ENCODE results near the gene ANKS6. TPM values are rescaled to one million over a fixed set of nuclear protein-coding genes. Genes with fewer than 3 reads are reported as not detected.

ANKS6 gene
- total RNA-seq, 1 donor from 2014 or later = 17.1 TPM

DNA sequence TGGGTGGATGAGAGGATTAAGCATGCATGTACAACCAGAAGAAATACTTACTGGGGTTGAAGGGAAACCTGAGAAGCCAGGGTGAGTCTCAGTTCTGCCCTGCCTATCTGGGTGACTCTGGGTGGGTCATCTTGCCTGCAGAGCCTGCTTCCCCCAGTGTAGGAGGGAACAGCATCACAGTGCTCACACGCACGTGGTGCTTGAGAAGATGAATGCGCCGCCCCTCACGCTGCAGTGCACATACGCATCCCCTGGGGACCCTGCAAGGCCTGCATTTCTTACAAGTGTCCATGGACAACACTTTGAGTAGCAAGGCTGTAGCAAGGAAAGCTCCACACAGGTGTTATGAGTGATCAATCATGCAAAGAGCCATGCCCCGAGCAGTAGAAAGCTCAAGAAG, 68.9 kb downstream of the ANKS6 start:
- Mint-ChIP-seq H3K27me3 (ENCODE audit: low read depth) (peaks cover 30% of the 10 kb centered on the region), H3K36me3 (ENCODE audit: low read depth) (no peaks in the 10 kb centered on the region), H3K9me3 (ENCODE audit: low read depth) (peaks cover 7% of the 10 kb centered on the region), H3K4me3 (ENCODE audit: unreplicated experiment) (no peak overlapping the region), H3K4me1 (ENCODE audit: low read depth) (no peaks in the 10 kb centered on the region), H3K27ac (ENCODE audit: unreplicated experiment) (no peak overlapping the region)
- DNase-seq (ENCODE audit: low spot score) = no peak
- TF ChIP-seq, protein P1, sequence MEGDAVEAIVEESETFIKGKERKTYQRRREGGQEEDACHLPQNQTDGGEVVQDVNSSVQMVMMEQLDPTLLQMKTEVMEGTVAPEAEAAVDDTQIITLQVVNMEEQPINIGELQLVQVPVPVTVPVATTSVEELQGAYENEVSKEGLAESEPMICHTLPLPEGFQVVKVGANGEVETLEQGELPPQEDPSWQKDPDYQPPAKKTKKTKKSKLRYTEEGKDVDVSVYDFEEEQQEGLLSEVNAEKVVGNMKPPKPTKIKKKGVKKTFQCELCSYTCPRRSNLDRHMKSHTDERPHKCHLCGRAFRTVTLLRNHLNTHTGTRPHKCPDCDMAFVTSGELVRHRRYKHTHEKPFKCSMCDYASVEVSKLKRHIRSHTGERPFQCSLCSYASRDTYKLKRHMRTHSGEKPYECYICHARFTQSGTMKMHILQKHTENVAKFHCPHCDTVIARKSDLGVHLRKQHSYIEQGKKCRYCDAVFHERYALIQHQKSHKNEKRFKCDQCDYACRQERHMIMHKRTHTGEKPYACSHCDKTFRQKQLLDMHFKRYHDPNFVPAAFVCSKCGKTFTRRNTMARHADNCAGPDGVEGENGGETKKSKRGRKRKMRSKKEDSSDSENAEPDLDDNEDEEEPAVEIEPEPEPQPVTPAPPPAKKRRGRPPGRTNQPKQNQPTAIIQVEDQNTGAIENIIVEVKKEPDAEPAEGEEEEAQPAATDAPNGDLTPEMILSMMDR (IDR thresholded peaks at IDR 0.05) = no peak

DNA sequence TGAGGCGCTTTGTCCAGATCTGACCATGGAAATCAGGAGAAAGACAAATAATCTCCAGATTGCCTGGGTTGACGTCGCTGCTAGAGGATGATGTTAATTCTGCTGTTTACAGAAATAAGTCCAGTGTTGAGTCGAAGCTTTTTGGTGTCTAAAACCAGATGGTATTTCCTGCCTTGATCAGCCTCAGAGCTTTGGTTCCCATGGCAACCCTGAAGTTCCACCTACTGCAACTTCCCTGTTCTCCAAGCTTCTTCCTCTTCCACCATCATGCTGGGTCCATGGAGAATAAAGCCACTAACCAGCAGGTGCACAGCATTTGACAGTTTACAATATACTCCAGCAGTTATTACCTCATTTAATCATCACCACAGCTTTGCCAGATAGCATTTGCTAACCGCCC, 69.6 kb downstream of the ANKS6 start:
- Mint-ChIP-seq H3K27me3 (ENCODE audit: low read depth) (peaks cover 33% of the 10 kb centered on the region), H3K27ac (ENCODE audit: unreplicated experiment) (no peak overlapping the region), H3K9me3 (ENCODE audit: low read depth) (peaks cover 7% of the 10 kb centered on the region), H3K4me3 (ENCODE audit: unreplicated experiment) (no peak overlapping the region), H3K4me1 (ENCODE audit: low read depth) (no peaks in the 10 kb centered on the region), H3K36me3 (ENCODE audit: low read depth) (no peaks in the 10 kb centered on the region)
- no peak for DNase-seq (ENCODE audit: low spot score)
- TF ChIP-seq, protein P1 (IDR thresholded peaks at IDR 0.05) = no peak

DNA sequence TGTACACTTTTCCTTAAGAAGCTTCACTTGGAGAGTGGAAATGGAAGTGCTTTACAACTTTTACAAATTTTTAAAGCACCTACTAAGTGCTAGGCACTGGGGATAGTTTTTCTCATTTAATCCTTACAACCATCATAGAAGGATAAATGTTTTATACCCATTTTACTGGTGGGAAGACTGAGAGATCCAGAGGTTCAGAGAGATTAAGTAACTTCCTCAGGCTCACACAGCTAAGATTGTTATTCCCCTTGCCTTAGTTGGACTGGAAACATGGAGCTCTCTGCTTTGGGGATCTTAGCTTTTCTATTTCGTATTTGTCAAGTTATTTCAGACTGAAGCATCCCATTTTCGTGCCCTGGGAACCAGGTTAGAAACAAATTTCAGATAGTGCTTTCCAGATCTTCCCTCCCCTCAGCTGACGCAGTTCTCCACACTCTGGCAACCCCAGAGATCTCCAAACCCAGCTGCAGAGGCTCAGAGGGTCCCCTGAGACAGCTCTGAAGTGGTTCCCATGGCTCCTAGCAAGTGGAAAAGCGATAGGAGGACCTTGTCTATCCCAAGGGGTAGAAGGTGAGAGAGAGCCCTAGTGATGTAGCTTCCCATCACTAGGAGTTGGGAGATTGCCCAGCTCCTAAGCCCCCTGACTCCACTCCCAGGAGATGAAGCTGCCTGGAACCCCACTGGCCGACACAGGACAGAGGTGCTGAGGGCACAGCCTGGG, 71.4 kb downstream of the ANKS6 start:
- no peak overlapping the region for H3K4me3 Mint-ChIP-seq (ENCODE audit: unreplicated experiment)
- no peaks in the 10 kb centered on the region for H3K36me3 Mint-ChIP-seq (ENCODE audit: low read depth)
- TF ChIP-seq, protein P1 (IDR thresholded peaks at IDR 0.05) = no peak
- H3K4me1 Mint-ChIP-seq (ENCODE audit: low read depth) = no peaks in the 10 kb centered on the region
- H3K27me3 Mint-ChIP-seq (ENCODE audit: low read depth) = peaks cover 41% of the 10 kb centered on the region
- peaks cover 7% of the 10 kb centered on the region for H3K9me3 Mint-ChIP-seq (ENCODE audit: low read depth)
- no peak overlapping the region for H3K27ac Mint-ChIP-seq (ENCODE audit: unreplicated experiment)
- no peak for DNase-seq (ENCODE audit: low spot score)

DNA sequence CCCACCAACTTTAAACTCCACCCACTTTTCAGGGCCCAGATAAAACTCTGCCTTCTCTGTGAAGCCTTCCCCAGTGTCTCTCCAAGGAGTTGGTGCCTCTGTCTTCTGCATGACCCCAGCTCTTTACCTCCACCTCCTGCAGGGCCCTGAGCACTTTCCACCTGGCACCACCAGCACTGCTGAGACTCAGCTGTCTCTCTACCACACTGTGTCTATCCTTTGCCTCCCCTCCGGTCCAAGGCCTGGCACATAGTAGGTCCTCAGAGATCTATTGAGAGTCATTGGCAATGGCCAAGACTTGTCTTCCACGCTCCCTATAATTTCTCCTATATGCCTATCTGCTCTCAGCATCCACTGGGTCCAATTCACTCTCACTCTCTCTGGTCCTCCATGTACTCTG, 74.7 kb downstream of the ANKS6 start:
- TF ChIP-seq, protein P1 (IDR thresholded peaks at IDR 0.05) = no peak

DNA sequence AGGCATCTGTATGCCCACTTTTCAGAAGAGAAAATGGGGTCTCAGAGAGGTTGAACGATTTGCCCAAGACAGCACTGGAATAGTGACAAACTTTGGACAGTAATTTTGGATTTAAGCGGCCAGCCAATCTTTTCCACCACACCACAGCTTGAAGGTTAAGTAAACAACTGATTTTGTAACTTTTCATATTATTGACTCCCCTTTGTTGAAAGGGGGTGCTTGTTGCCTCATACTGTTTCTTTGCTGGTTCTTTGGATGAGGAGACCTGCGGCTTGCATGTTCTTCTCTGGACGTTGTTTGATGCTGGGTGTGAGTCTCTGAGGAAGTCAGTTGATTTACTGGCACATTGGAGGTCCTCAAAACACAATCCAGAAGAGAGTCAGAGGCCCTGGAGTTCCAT, 76.0 kb downstream of the ANKS6 start:
- no peaks in the 10 kb centered on the region for H3K4me1 Mint-ChIP-seq (ENCODE audit: low read depth)
- no peaks in the 10 kb centered on the region for H3K36me3 Mint-ChIP-seq (ENCODE audit: low read depth)
- DNase-seq (ENCODE audit: low spot score) = no peak
- TF ChIP-seq, protein P1 (IDR thresholded peaks at IDR 0.05) = no peak
- H3K27me3 Mint-ChIP-seq (ENCODE audit: low read depth) = peaks cover 66% of the 10 kb centered on the region
- H3K27ac Mint-ChIP-seq (ENCODE audit: unreplicated experiment) = no peak overlapping the region
- H3K9me3 Mint-ChIP-seq (ENCODE audit: low read depth) = peaks cover 7% of the 10 kb centered on the region
- no peak overlapping the region for H3K4me3 Mint-ChIP-seq (ENCODE audit: unreplicated experiment)

More for the DNA sequence above, 74.7 kb downstream of the ANKS6 start:
- H3K4me1 Mint-ChIP-seq (ENCODE audit: low read depth) = no peaks in the 10 kb centered on the region
- no peak overlapping the region for H3K4me3 Mint-ChIP-seq (ENCODE audit: unreplicated experiment)
- H3K9me3 Mint-ChIP-seq (ENCODE audit: low read depth) = peaks cover 7% of the 10 kb centered on the region
- no peak overlapping the region for H3K27ac Mint-ChIP-seq (ENCODE audit: unreplicated experiment)
- no peak for DNase-seq (ENCODE audit: low spot score)
- no peaks in the 10 kb centered on the region for H3K36me3 Mint-ChIP-seq (ENCODE audit: low read depth)
- H3K27me3 Mint-ChIP-seq (ENCODE audit: low read depth) = peaks cover 59% of the 10 kb centered on the region

Measured in chondrocyte (in vitro differentiated cells).